CD4-positive, alpha-beta T cell (primary cell): Measurements from ENCODE around the gene KCTD10. TPM values are rescaled to one million over a fixed set of nuclear protein-coding genes. Genes with fewer than 3 reads are reported as not detected.

Source experiments
- ATAC-seq: fragments of 200-7000 bp; cut with Tn5 transposase; one replicate; pipeline ENCODE4 v1.10.0; 2022; ENCODE audit warnings: mild to moderate bottlenecking; ENCODE audit not compliant: poor library complexity
- CTCF ChIA-PET: fragments of 350-600 bp; sonication (Branson Sonifier 250); formaldehyde crosslinking; loops from one replicate; lab custom pipeline; 2021; ENCODE audit warnings: antibody characterized with exemption, inconsistent platforms; lab: Charles Lee
- POLR2A ChIA-PET: fragments of 350-600 bp; sonication (Branson Sonifier 250); formaldehyde crosslinking; loops from one replicate; lab custom pipeline; 2021; ENCODE audit warnings: antibody characterized with exemption, inconsistent platforms; lab: Charles Lee
- DNase-seq, 14 experiments: peaks; one replicate each; pipeline ENCODE4 v3.0.0-alpha.2; 2013 to 2020; ENCODE audit warnings: mixed read lengths in 2 of 14
- H3K27ac ChIP-seq, 2 donors: one replicate each; pipeline versions ENCODE4 v1.5.1 to v1.7.0; 2013; ENCODE audit warnings: low read length in 2 of 2, low read depth in 1 of 2, mild to moderate bottlenecking in 1 of 2
- H3K27me3 ChIP-seq, 2 experiments: 1 replicate in 1 of 2; 2 replicates in 1 of 2; pipeline versions ENCODE4 v1.6.1 to v1.7.0; 2013; ENCODE audit warnings: low read length in 2 of 2, control low read depth in 1 of 2, mild to moderate bottlenecking in 1 of 2, moderate library complexity in 1 of 2; ENCODE audit not compliant: insufficient read depth in 2 of 2, control insufficient read depth in 1 of 2
- H3K36me3 ChIP-seq: one replicate; pipeline ENCODE4 v1.6.1; 2013; ENCODE audit warnings: low read length, control low read depth; ENCODE audit not compliant: insufficient read depth
- H3K4me1 ChIP-seq: one replicate; pipeline ENCODE4 v1.6.1; 2013; ENCODE audit warnings: low read length, control low read depth; ENCODE audit not compliant: insufficient read depth
- H3K4me3 ChIP-seq: one replicate; pipeline ENCODE4 v1.5.1; 2013; ENCODE audit warnings: mild to moderate bottlenecking, low read length, moderate library complexity
- H3K9me3 ChIP-seq, 2 experiments: 1 replicate in 1 of 2; 2 replicates in 1 of 2; pipeline versions ENCODE4 v1.6.1 to v1.7.0; 2013; ENCODE audit warnings: low read length in 2 of 2, mild to moderate bottlenecking in 2 of 2, control low read depth in 1 of 2, moderate library complexity in 1 of 2; ENCODE audit not compliant: control insufficient read depth in 1 of 2, insufficient read depth in 1 of 2
- H3K27ac Mint-ChIP-seq: one replicate; pipeline ENCODE4 v1.8.0; 2020; ENCODE audit warnings: mixed read lengths
- H3K27me3 Mint-ChIP-seq: one replicate; pipeline ENCODE4 v1.8.0; 2021; ENCODE audit warnings: mixed read lengths
- H3K36me3 Mint-ChIP-seq: one replicate; pipeline ENCODE4 v1.8.0; 2021; ENCODE audit warnings: low read depth, mixed read lengths
- H3K4me1 Mint-ChIP-seq: one replicate; pipeline ENCODE4 v1.8.0; 2021; ENCODE audit warnings: low read depth, mixed read lengths
- H3K4me3 Mint-ChIP-seq: one replicate; pipeline ENCODE4 v1.8.0; 2020; ENCODE audit warnings: mild to moderate bottlenecking, mixed read lengths
- H3K9me3 Mint-ChIP-seq: one replicate; pipeline ENCODE4 v1.8.0; 2020; ENCODE audit warnings: mixed read lengths
- intact Hi-C, 2 experiments: fragments of 100-400 bp; cut with DNase I in 1 of 2; cut with micrococcal nuclease in 1 of 2; formaldehyde crosslinking; loops; one replicate each; pipeline versions ENCODE4 v1.15.1 to v1.9.0; 2023 to 2025; cut with DNase I, micrococcal nuclease
- total RNA-seq, 174 experiments: library from RNA in 2 of 174; stranded (reverse) in 2 of 174; gene quantifications; one replicate each; pipeline ENCODE4 v1.2.3 and lab custom pipeline; 2021 to 2026
- TF ChIP-seq, protein P1 (sequence below): fragments of 200-600 bp; IDR thresholded peaks from one replicate; pipeline ENCODE4 v1.8.0; 2022; ENCODE audit warnings: antibody characterized with exemption, mild to moderate bottlenecking

KCTD10 gene
- total RNA-seq, 2 experiments from 2014 or later: 24.2 to 26.1 TPM

DNA sequence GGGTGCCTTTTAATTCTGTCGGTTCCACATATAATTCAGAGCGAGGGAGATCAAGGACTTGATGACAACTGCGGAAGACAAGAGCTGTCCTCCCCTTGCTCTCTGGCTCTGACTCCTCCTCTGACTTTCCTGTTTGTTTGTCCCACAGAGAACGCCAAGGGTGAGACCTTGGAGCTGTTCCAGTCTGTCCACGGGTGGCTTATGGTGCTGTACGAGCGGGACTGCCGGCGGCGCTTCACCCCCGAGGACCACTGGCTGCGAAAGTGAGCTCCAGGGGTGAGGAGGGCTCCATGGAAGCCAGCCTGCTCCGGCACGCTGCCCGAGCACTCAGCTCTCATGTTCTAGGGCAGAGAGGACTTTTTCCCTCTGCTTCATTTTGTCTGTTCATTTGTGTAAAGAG, 33.1 kb upstream of the KCTD10 start:
- CTCF ChIA-PET: interaction anchor here (2.3 kb wide), 1 partner anchor 8 kb away, joined by 8 read pairs; no protein-coding TSS in a partner anchor
- intact Hi-C loops: no loop called here

DNA sequence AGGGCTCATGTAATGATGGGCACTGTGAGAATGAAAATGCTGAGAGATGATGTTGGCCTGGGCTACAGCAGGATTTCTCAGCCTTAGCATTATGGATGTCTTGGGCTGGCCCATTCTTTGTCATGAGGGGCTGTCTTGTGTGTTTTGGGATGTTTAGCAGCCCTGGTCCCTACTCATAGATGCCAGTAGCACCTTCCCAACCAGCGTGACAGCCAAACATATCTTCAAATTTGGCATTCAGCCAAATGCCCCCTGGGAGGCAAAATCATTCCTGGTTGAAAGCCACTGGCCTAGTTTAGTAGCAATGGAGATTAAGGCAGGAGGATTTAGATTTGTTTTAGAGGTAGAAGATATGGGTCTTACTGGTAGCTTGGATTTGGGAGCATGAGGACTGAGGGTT, 27.0 kb upstream of the KCTD10 start:
- Mint-ChIP-seq H3K4me1 (no peaks in the 10 kb centered on the region), H3K9me3 (no peaks in the 10 kb centered on the region), H3K4me3 (no peak overlapping the region), H3K27ac (no peak overlapping the region), H3K27me3 (no peaks in the 10 kb centered on the region), H3K36me3 (peaks cover 94% of the 10 kb centered on the region)
- no peaks in the 10 kb centered on the region for H3K27me3 ChIP-seq
- ATAC-seq (no peak), DNase-seq (no peak)
- CTCF ChIA-PET: no interaction called here
- intact Hi-C loops: no loop called here
- H3K36me3 ChIP-seq: peaks cover 98% of the 10 kb centered on the region
- no peaks in the 10 kb centered on the region for H3K4me1 ChIP-seq
- TF ChIP-seq, protein P1, sequence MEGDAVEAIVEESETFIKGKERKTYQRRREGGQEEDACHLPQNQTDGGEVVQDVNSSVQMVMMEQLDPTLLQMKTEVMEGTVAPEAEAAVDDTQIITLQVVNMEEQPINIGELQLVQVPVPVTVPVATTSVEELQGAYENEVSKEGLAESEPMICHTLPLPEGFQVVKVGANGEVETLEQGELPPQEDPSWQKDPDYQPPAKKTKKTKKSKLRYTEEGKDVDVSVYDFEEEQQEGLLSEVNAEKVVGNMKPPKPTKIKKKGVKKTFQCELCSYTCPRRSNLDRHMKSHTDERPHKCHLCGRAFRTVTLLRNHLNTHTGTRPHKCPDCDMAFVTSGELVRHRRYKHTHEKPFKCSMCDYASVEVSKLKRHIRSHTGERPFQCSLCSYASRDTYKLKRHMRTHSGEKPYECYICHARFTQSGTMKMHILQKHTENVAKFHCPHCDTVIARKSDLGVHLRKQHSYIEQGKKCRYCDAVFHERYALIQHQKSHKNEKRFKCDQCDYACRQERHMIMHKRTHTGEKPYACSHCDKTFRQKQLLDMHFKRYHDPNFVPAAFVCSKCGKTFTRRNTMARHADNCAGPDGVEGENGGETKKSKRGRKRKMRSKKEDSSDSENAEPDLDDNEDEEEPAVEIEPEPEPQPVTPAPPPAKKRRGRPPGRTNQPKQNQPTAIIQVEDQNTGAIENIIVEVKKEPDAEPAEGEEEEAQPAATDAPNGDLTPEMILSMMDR: no peak
- H3K9me3 ChIP-seq: no peaks in the 10 kb centered on the region
- POLR2A ChIA-PET: no interaction called here
- no peak overlapping the region for H3K4me3 ChIP-seq
- H3K27ac ChIP-seq: no peak overlapping the region

More for the DNA sequence above, 33.1 kb upstream of the KCTD10 start:
- DNase-seq: no peak
- TF ChIP-seq, protein P1: no peak
- POLR2A ChIA-PET: no interaction called here
- no peak overlapping the region for H3K27ac ChIP-seq
- Mint-ChIP-seq H3K4me1 (no peaks in the 10 kb centered on the region), H3K27me3 (no peaks in the 10 kb centered on the region), H3K36me3 (peaks cover 95% of the 10 kb centered on the region), H3K9me3 (no peaks in the 10 kb centered on the region), H3K4me3 (no peak overlapping the region), H3K27ac (no peak overlapping the region)
- H3K9me3 ChIP-seq: no peaks in the 10 kb centered on the region
- no peak overlapping the region for H3K4me3 ChIP-seq
- no peak for ATAC-seq
- peaks cover 95% of the 10 kb centered on the region for H3K36me3 ChIP-seq
- no peaks in the 10 kb centered on the region for H3K27me3 ChIP-seq
- H3K4me1 ChIP-seq: no peaks in the 10 kb centered on the region

DNA sequence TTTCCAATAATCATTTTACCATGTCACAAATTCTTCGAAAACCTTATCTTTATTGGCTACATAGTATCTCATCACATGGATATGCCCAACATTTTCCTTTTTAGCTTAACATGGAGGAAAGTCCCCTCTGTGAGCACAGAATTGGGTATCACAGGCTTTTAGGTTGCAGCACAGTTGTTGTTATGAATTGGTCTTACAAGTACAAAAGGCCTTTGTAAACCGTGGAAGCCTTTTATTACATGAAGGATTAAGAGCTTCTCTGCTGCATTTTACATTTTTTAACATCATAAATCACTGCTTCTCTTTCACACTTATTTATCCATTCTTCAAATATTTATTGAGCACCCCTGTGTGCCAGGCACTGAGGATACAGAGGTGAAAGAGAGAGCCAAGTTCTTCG, 26.5 kb upstream of the KCTD10 start:
- POLR2A ChIA-PET: no interaction called here
- no peak overlapping the region for H3K4me3 ChIP-seq
- peaks cover 98% of the 10 kb centered on the region for H3K36me3 ChIP-seq
- intact Hi-C loops: no loop called here
- TF ChIP-seq, protein P1: no peak
- no peaks in the 10 kb centered on the region for H3K4me1 ChIP-seq
- Mint-ChIP-seq H3K9me3 (no peaks in the 10 kb centered on the region), H3K27me3 (no peaks in the 10 kb centered on the region), H3K36me3 (peaks cover 94% of the 10 kb centered on the region), H3K4me1 (no peaks in the 10 kb centered on the region), H3K27ac (no peak overlapping the region), H3K4me3 (no peak overlapping the region)
- DNase-seq: no peak
- CTCF ChIA-PET: no interaction called here
- no peak overlapping the region for H3K27ac ChIP-seq
- no peak for ATAC-seq
- H3K27me3 ChIP-seq: no peaks in the 10 kb centered on the region
- no peaks in the 10 kb centered on the region for H3K9me3 ChIP-seq
